Measurements from ENCODE around the gene KBTBD13.

GRCh38 chr15:65084500-65085206 lies 8.1 kb downstream of the KBTBD13 start:
- TF ChIP-seq, protein P1, sequence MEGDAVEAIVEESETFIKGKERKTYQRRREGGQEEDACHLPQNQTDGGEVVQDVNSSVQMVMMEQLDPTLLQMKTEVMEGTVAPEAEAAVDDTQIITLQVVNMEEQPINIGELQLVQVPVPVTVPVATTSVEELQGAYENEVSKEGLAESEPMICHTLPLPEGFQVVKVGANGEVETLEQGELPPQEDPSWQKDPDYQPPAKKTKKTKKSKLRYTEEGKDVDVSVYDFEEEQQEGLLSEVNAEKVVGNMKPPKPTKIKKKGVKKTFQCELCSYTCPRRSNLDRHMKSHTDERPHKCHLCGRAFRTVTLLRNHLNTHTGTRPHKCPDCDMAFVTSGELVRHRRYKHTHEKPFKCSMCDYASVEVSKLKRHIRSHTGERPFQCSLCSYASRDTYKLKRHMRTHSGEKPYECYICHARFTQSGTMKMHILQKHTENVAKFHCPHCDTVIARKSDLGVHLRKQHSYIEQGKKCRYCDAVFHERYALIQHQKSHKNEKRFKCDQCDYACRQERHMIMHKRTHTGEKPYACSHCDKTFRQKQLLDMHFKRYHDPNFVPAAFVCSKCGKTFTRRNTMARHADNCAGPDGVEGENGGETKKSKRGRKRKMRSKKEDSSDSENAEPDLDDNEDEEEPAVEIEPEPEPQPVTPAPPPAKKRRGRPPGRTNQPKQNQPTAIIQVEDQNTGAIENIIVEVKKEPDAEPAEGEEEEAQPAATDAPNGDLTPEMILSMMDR (IDR thresholded peaks at IDR 0.05): no peak
- TF ChIP-seq POLR2A (IDR thresholded peaks at IDR 0.05) (no peak), POLR2AphosphoS5 (IDR thresholded peaks at IDR 0.05; ENCODE audit: insufficient read depth in 1 of 2, low read depth in 1 of 2) (no peak)
